Fibroblast of pulmonary artery (primary cell): ENCODE data around the gene NANOGP8.
"Not testable (repeated sequence)": the region's sequence is repeated elsewhere in the genome, so short reads cannot be mapped to it uniquely, and the experiment has no call there.

Source experiments
- DNase-seq: peaks from one replicate; pipeline ENCODE4 v3.0.0-alpha.2; 2010; ENCODE audit warnings: low read depth
- H3K4me3 ChIP-seq: replicated peaks from 2 replicates; pipeline ENCODE4 v1.5.1; 2011; ENCODE audit warnings: low read depth, mild to moderate bottlenecking, control low read depth, low read length, moderate library complexity
- CTCF ChIP-seq: IDR thresholded peaks from 2 replicates; pipeline ENCODE4 v1.5.1; 2011; ENCODE audit warnings: mild to moderate bottlenecking, control low read depth, low read length, inconsistent platforms; ENCODE audit errors: missing control alignments

Gene NANOGP8

DNA sequence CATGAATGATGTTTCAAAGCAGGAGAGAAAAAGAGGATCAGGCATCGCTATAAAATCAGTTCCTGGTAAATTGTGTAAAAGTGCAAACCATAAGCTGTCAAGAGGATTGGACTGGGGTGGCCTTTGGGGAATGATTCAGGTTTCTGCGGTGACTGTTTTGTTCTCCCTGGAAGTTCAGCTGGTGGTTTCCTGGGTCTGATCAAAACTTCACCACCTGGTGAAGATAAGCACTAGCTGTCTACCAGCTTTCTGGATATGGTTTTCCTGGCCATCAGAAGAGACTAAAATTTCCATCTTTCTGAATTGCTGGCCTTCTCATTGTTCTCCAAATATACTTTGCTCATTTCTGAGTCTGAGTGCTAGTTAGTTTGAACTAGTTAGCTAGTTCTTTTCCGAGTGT is 2.7 kb upstream of the NANOGP8 start:
- no peak for DNase-seq
- no peak overlapping the region for H3K4me3 ChIP-seq
- TF ChIP-seq CTCF = no peak

DNA sequence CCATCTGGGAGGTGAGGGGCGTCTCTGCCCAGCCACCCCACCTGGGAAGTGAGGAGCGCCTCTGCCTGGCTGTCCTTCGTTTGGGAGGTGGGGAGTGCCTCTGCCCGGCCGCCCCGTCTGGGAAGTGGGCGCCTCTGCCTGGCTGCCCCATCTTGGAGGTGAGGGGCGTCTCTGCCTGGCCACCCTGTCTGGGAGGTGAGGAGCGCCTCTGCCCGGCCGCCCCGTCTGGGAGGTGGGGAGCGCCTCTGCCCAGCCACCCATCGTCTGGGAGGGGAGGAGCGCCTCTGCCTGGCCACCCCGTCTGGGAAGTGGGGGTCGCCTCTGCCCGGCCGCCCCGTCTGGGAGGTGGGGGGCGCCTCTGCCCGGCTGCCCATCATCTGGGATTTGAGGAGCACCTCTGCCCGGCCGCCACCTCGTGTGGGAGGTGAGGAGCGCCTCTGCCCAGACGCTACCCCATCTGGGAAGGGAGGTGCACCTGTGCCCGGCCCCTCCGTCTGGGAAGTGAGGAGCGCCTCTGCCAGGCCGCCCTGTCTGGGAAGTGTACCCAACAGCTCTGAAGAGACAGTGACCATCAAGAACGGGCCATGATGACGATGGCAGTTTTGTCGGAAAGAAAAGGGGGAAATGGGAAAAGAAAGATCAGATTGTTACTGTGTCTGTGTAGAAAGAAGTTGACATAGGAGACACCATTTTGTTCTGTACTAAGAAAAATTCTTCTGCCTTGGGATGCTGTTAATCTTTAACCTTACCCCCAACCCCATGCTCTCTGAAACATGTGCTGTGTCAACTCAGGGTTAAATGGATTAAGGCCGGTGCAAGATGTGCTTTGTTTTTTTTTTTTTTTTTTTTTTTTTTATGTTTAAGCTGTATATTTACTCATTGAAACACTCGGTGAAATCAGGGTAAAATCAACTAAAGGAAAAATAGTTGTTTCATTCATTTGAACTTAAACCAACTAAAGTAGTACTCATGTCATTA is 2.4 kb downstream of the NANOGP8 start:
- not testable (repeated sequence) for DNase-seq, H3K4me3 ChIP-seq

GRCh38 chr15:35081626-35082365 is 3.3 kb downstream of the NANOGP8 start:
- not testable (repeated sequence) for DNase-seq

GRCh38 chr15:35080226-35080625 is 4.9 kb downstream of the NANOGP8 start:
- TF ChIP-seq CTCF = no peak
- DNase-seq = no peak
- no peak overlapping the region for H3K4me3 ChIP-seq

More at GRCh38 chr15:35081626-35082365, 3.3 kb downstream of the NANOGP8 start:
- not testable (repeated sequence) for H3K4me3 ChIP-seq

DNA sequence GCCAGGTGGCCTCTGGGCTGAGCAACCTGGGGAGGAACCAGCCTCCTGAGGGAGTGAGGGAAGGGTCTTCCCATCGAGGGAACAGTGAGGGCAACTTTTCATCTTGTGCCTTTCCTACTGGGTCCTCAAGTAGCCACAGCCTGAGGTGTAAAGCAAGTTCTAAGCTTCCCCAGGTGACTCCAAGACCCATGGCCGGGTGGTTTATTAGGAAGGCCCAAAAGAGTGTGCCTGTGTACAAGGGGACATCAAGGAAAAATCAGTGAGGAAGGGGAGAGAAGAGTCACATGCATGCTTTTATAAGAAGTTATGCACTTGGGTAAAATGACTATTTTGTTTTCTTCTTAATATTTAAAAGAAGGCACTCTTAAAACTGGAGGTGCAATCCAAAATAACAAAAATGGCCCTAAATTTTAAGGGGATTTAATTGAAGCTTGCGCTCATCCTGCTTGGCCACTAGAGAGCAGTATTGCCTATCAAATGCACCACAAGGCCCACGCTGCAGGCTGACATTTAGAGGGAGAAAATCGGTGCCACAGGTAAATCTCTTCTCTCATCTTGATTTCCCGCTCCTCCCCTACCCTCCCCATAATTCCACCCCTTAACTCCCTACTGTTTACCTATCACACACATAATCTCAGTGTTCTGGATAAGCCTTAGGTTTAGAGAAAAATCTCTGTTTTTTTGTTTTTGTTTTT is 6.7 kb downstream of the NANOGP8 start:
- no peak overlapping the region for H3K4me3 ChIP-seq
- peak; percentile 80 for DNase-seq
- TF ChIP-seq CTCF = peak; percentile 82

DNA sequence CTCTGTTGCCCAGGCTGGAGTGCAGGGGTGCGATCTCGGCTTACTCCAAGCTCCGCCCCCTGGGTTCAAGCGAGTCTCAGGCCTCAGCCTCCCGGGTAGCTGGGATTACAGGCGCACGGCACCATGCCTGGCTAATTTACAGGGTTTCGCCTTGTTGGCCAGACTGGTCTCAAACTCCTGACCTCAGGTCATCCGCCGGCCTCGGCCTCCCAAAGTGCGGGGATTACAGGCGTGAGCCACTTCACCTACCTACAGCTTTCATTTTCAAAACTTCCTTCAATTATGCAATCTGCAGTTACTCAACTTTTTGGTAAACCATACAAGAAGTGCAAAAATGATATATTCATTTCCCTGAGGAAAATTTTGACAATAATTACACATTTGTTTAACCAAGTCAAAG is 14.0 kb downstream of the NANOGP8 start:
- TF ChIP-seq CTCF = no peak
- no peak overlapping the region for H3K4me3 ChIP-seq
- no peak for DNase-seq

GRCh38 chr15:35068846-35069475 is 16.1 kb downstream of the NANOGP8 start:
- no peak overlapping the region for H3K4me3 ChIP-seq
- DNase-seq = no peak
- no peak for TF ChIP-seq CTCF
